ENCODE measurements around the gene AARS2. TPM values are rescaled to one million over a fixed set of nuclear protein-coding genes. Genes with fewer than 3 reads are reported as not detected.

AARS2 gene
- total and polyA plus RNA-seq, 9 of the 15 experiments (the other 6 are each of a cell fraction or from before 2014, with no cell fraction given) = 0.97 to 34.0 (median 18.3) TPM

GRCh38 chr6:44327096-44327495, 13.9 kb upstream of the AARS2 start:
- no peaks in the 10 kb centered on the region for H3K79me2 ChIP-seq (ENCODE audit: control insufficient read depth, insufficient read depth, low read length)
- H3K9me3 ChIP-seq (replicated peaks; ENCODE audit: control insufficient read depth, insufficient read depth, low read depth, low read length) = no peaks in the 10 kb centered on the region
- CTCF ChIA-PET (ENCODE audit: low intra/inter-chr PET ratio) = no interaction called here
- POLR2A ChIA-PET = interaction anchor here (0.7 to 1.0 kb wide), 3 partner anchors 21 to 589 kb away, joined by 3 to 4 read pairs (median 3); no protein-coding TSS in a partner anchor
- H3K9ac ChIP-seq (ENCODE audit: insufficient read depth in 1 of 2, low read depth in 2 of 2, low read length in 2 of 2) = no peak overlapping the region
- H4K20me1 ChIP-seq (replicated peaks; ENCODE audit: control insufficient read depth, insufficient read depth, low read length) = no peaks in the 10 kb centered on the region
- H3K4me3 ChIP-seq = no peak overlapping the region
- in situ Hi-C loops (cut with MboI) = no loop called here
- H2AFZ ChIP-seq (ENCODE audit: low read depth, low read length) = no peak overlapping the region
- H3K4me1 ChIP-seq (replicated peaks in 1 of 2; ENCODE audit: control insufficient read depth in 2 of 2, insufficient read depth in 2 of 2, low read length in 2 of 2) = no peaks in the 10 kb centered on the region
- no peaks in the 10 kb centered on the region for H3K36me3 ChIP-seq (ENCODE audit: control insufficient read depth, insufficient read depth, low read length)
- H3K27ac ChIP-seq (ENCODE audit: extremely low read depth, low read depth, low read length) = no peak overlapping the region
- no peak for TF ChIP-seq CAMTA2 (CRISPR knock-in tag; conservative IDR thresholded peaks at IDR 0.05)
- TF ChIP-seq NFYB (IDR thresholded peaks at IDR 0.05; ENCODE audit: extremely low read depth, insufficient read length) = no peak
- no peak for TF ChIP-seq POLR2B (IDR thresholded peaks at IDR 0.05; ENCODE audit: low read depth, partially characterized antibody)
- TF ChIP-seq BCOR (IDR thresholded peaks at IDR 0.05) = no peak
- no peak for TF ChIP-seq ZNF75A (CRISPR knock-in tag; IDR thresholded peaks at IDR 0.05)
- TF ChIP-seq STAT5B (CRISPR knock-in tag; IDR thresholded peaks at IDR 0.05) = no peak
- no peak for TF ChIP-seq ZNF740 (CRISPR knock-in tag; IDR thresholded peaks at IDR 0.05)
- no peak for TF ChIP-seq ZNF740 (tag; IDR thresholded peaks at IDR 0.05)
- no peak for TF ChIP-seq TEAD1 (CRISPR knock-in tag; IDR thresholded peaks at IDR 0.05)
- TF ChIP-seq MCM7 (IDR thresholded peaks at IDR 0.05) = no peak
- no peak for TF ChIP-seq PTBP1 (IDR thresholded peaks at IDR 0.05; ENCODE audit: low read depth, low read length)
- TF ChIP-seq KLF1 (tag; IDR thresholded peaks at IDR 0.05) = no peak
- FAIRE-seq = no peak
- intact Hi-C loops (cut with micrococcal nuclease) = no loop called here
- no peak overlapping the region for H3K4me2 ChIP-seq (ENCODE audit: insufficient read depth, low read length)
- peaks cover 50 to 55% of the 10 kb centered on the region in 2 experiments for H3K27me3 ChIP-seq (ENCODE audit: control insufficient read depth in 2 of 2, insufficient read depth in 2 of 2, low read length in 2 of 2)
- ATAC-seq = no peak
- BruUV-seq (replicated peaks) = no TSS peak
- no peaks in the 10 kb centered on the region for H3K9me1 ChIP-seq (ENCODE audit: control insufficient read depth, insufficient read depth, low read length)
- DNase-seq (ENCODE audit: extremely low read depth in 1 of 4, low spot score in 3 of 4) = no peak
